Osteoblast (primary cell): ENCODE data around the gene ZDHHC11B. TPM values are rescaled to one million over a fixed set of nuclear protein-coding genes. Genes with fewer than 3 reads are reported as not detected.
"Not testable (repeated sequence)": the region's sequence is repeated elsewhere in the genome, so short reads cannot be mapped to it uniquely, and the experiment has no call there.

ENCODE experiments used
- DNase-seq: peaks from one replicate; pipeline ENCODE4 v3.0.0; 2011; ENCODE audit warnings: low spot score, mixed read lengths; ENCODE audit not compliant: insufficient read length; ENCODE audit errors: missing footprints
- H2AFZ ChIP-seq: 2 replicates; pipeline ENCODE4 v1.6.0; 2011; ENCODE audit warnings: mild to moderate bottlenecking, low read length
- H3K27ac ChIP-seq: 2 replicates; pipeline ENCODE4 v1.5.1; 2011; ENCODE audit warnings: mild to moderate bottlenecking, low read depth, low read length, moderate library complexity
- H3K27me3 ChIP-seq: 2 replicates; pipeline ENCODE4 v1.6.0; 2012; ENCODE audit warnings: mild to moderate bottlenecking, control low read depth, inconsistent platforms, low read length, moderate library complexity; ENCODE audit not compliant: insufficient read depth
- H3K36me3 ChIP-seq: 2 replicates; pipeline ENCODE4 v1.5.1; 2011; ENCODE audit warnings: mild to moderate bottlenecking, low read length, control low read depth, moderate library complexity; ENCODE audit not compliant: insufficient read depth
- H3K4me1 ChIP-seq: 2 replicates; pipeline ENCODE4 v1.5.1; 2011; ENCODE audit warnings: mild to moderate bottlenecking, low read length, control low read depth, moderate library complexity; ENCODE audit not compliant: insufficient read depth
- H3K4me2 ChIP-seq: 2 replicates; pipeline ENCODE4 v1.6.0; 2011; ENCODE audit warnings: mild to moderate bottlenecking, low read length; ENCODE audit not compliant: insufficient read depth
- H3K4me3 ChIP-seq: fragments of 200-600 bp; sonication (generic); 3 replicates; pipeline ENCODE4 v1.5.1; 2012; ENCODE audit warnings: mild to moderate bottlenecking, low read length, inconsistent platforms; ENCODE audit not compliant: insufficient read depth
- H3K79me2 ChIP-seq: 2 replicates; pipeline ENCODE4 v1.6.0; 2012; ENCODE audit warnings: mild to moderate bottlenecking, low read length, control low read depth, inconsistent platforms; ENCODE audit not compliant: insufficient read depth
- H3K9me3 ChIP-seq: 2 replicates; pipeline ENCODE4 v1.5.1; 2011; ENCODE audit warnings: low read depth, low read length, control low read depth
- H4K20me1 ChIP-seq: 2 replicates; pipeline ENCODE4 v1.6.0; 2012; ENCODE audit warnings: mild to moderate bottlenecking, low read length, control low read depth; ENCODE audit not compliant: insufficient read depth
- total RNA-seq: library from RNA; depleted of rRNA; stranded (reverse); fragments of >200 nt; gene quantifications from 2 replicates; pipeline ENCODE4 v1.2.3, GENCODE V29; 2012
- TF ChIP-seq, protein P1 (sequence below): IDR thresholded peaks from 2 replicates; pipeline ENCODE4 v1.5.1; 2011; ENCODE audit warnings: mild to moderate bottlenecking, low read depth, low read length, moderate library complexity; ENCODE audit errors: extremely low read depth

ZDHHC11B gene
- total RNA-seq, 1 donor, result not detected

- Histone ChIP-seq H3K9me3 (no peaks in the 10 kb centered on the region), H3K4me2 (no peak overlapping the region), H3K36me3 (no peaks in the 10 kb centered on the region), H3K27ac (no peak overlapping the region), H3K27me3 (peaks cover 7% of the 10 kb centered on the region), H3K4me1 (no peaks in the 10 kb centered on the region), H3K4me3 (no peak overlapping the region), H3K79me2 (no peaks in the 10 kb centered on the region), H2AFZ (no peak overlapping the region), H4K20me1 (no peaks in the 10 kb centered on the region)
- TF ChIP-seq, protein P1, sequence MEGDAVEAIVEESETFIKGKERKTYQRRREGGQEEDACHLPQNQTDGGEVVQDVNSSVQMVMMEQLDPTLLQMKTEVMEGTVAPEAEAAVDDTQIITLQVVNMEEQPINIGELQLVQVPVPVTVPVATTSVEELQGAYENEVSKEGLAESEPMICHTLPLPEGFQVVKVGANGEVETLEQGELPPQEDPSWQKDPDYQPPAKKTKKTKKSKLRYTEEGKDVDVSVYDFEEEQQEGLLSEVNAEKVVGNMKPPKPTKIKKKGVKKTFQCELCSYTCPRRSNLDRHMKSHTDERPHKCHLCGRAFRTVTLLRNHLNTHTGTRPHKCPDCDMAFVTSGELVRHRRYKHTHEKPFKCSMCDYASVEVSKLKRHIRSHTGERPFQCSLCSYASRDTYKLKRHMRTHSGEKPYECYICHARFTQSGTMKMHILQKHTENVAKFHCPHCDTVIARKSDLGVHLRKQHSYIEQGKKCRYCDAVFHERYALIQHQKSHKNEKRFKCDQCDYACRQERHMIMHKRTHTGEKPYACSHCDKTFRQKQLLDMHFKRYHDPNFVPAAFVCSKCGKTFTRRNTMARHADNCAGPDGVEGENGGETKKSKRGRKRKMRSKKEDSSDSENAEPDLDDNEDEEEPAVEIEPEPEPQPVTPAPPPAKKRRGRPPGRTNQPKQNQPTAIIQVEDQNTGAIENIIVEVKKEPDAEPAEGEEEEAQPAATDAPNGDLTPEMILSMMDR, result no peak
- DNase-seq, result peak; percentile 21
Observed at GRCh38 chr5:777756-778161, 6.8 kb downstream of the ZDHHC11B start.

DNA sequence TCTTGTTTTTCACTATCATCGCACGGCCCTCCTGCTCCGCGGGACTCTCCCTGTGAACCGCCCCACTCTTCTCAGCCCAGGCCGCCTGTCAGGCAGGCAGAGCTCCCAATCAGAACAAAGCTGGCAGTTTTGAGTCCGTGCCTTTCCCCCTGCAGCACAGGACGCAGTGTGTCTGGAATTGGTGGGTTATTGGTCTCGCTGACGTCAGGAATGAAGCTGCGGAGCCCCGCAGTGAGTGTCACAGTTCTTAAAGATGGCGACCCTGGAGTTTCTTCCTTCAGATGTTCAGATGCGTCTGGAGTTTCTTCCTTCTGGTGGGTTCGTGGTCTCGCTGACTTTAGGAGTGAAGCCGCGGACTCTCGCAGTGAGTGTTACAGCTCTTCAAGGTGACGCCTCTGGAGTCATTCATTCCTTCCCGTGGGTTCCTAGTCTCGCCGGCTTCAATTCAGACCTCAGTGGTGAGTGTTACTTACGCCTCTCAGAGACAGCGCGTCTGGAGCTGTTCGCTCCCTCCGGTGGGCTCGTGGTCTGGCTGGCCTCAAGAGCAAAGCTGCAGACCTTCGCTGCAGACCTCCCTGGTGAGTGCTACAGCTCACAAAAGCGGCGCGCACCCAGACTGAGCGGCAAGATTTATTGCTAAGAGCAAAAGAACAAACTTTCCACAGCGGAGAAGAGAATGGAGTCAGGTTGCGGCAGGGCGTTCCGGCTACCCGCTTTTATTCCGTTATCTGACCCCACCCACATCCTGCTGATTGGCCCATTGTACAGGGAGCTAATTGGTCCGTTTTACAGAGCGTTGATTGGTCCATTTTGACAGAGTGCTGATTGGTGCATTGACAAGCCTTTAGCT is 7.4 kb downstream of the ZDHHC11B start:
- H3K4me3 ChIP-seq, result no peak overlapping the region
- peaks cover 7% of the 10 kb centered on the region for H3K27me3 ChIP-seq
- no peak overlapping the region for H3K4me2 ChIP-seq
- no peaks in the 10 kb centered on the region for H3K79me2 ChIP-seq
- no peaks in the 10 kb centered on the region for H3K36me3 ChIP-seq
- H4K20me1 ChIP-seq, result no peaks in the 10 kb centered on the region
- H3K4me1 ChIP-seq, result no peaks in the 10 kb centered on the region
- TF ChIP-seq, protein P1, result no peak
- peak; percentile 66 for DNase-seq
- H3K27ac ChIP-seq, result no peak overlapping the region
- no peaks in the 10 kb centered on the region for H3K9me3 ChIP-seq
- H2AFZ ChIP-seq, result no peak overlapping the region

DNA sequence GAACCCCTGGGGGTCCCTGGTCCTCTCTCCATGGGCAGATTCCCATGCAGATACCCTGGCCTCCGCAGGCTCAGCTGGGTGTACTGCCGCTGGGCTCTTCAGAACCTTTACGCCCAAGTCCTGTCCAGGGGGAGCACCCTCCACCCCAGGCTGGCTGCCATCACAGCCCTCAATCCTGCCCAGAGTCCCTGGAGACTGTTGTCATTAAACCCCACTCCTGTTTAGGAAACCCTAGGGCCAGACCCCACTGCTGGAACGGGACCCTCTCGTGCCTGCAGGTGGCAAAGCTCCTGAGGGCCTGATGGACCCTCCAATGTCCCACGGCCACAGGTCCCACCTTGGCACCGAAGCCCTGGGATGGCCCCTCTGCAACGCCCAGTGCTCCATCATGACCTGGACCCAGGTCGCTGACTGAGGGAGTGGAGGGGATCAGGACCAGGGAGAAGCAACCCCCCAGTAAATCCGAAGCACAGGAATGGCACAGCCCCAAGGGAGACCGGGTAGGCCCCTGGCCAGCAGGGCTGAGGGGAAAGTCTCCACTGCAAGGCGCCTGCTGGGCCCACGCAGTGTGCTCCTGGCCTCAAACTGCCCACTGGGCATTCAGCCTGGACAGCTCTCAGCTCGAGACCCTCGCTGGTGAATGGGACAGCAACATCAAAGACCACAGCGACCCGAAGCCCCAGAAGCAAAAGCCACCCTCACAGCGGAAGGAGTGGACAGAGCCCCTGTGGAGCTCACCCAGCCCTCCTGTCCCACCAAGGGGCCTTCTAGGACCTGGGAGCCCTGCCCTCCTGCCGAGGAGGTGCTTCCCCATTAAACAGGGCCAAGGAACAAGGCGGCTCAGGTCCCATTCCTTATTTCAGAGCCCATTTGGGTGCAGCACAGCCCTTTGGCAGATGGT is 8.3 kb downstream of the ZDHHC11B start:
- Histone ChIP-seq H3K4me3 (no peak overlapping the region), H3K36me3 (no peaks in the 10 kb centered on the region), H3K4me1 (no peaks in the 10 kb centered on the region), H4K20me1 (no peaks in the 10 kb centered on the region), H3K27ac (no peak overlapping the region), H3K4me2 (no peak overlapping the region), H2AFZ (no peak overlapping the region), H3K9me3 (no peaks in the 10 kb centered on the region), H3K27me3 (peaks cover 7% of the 10 kb centered on the region), H3K79me2 (no peaks in the 10 kb centered on the region)
- TF ChIP-seq, protein P1, result no peak
- DNase-seq, result peak; percentile 25

- not testable (repeated sequence) for H3K9me3 ChIP-seq, H3K4me3 ChIP-seq, H3K27ac ChIP-seq, H3K4me1 ChIP-seq, H3K4me2 ChIP-seq, DNase-seq, H2AFZ ChIP-seq, H3K79me2 ChIP-seq, H4K20me1 ChIP-seq, H3K36me3 ChIP-seq, H3K27me3 ChIP-seq
Observed at GRCh38 chr5:775595-775960, 9.0 kb downstream of the ZDHHC11B start.

- not testable (repeated sequence) for H3K27me3 ChIP-seq, H3K27ac ChIP-seq
Observed at GRCh38 chr5:774854-775505, 9.5 kb downstream of the ZDHHC11B start.

GRCh38 chr5:774304-774703 is 10.2 kb downstream of the ZDHHC11B start:
- H4K20me1 ChIP-seq, H3K4me2 ChIP-seq, H3K79me2 ChIP-seq, H3K36me3 ChIP-seq, H2AFZ ChIP-seq, H3K4me1 ChIP-seq, H3K9me3 ChIP-seq, H3K27me3 ChIP-seq, H3K27ac ChIP-seq, H3K4me3 ChIP-seq: not testable (repeated sequence)
- peak; percentile 62 for DNase-seq

More at GRCh38 chr5:774854-775505, 9.5 kb downstream of the ZDHHC11B start:
- not testable (repeated sequence) for H3K9me3 ChIP-seq, H3K4me2 ChIP-seq, H3K4me3 ChIP-seq, H3K79me2 ChIP-seq, H2AFZ ChIP-seq, H3K36me3 ChIP-seq, H3K4me1 ChIP-seq, H4K20me1 ChIP-seq
- DNase-seq, result peak; percentile 36
